Measurements from ENCODE around the gene FRMD4A.

FRMD4A gene

DNA sequence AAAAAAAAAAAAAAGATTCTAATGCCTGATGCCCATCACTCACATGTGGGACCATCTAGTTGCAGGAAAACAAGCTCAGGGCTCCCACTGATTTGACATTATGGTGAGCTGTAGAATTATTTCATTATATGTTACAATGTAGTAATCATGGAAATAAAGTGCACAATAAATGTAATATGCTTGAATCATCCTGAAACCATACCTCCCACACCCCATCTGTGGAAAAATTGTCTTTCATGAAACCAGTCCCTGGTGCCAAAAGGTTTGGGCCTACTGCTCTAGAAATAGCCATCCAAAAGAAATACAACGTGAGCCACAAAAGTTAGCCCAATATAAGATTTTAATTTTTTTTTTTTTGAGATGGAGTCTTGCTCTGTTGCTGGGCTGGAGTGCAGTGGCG lies 478.8 kb downstream of the FRMD4A start:
- no peak for TF ChIP-seq POLR2AphosphoS5 (IDR thresholded peaks at IDR 0.05; ENCODE audit: low read depth)
- no peak for TF ChIP-seq CTCF (IDR thresholded peaks at IDR 0.05; ENCODE audit: insufficient read depth, low read length)
- TF ChIP-seq, protein P1, sequence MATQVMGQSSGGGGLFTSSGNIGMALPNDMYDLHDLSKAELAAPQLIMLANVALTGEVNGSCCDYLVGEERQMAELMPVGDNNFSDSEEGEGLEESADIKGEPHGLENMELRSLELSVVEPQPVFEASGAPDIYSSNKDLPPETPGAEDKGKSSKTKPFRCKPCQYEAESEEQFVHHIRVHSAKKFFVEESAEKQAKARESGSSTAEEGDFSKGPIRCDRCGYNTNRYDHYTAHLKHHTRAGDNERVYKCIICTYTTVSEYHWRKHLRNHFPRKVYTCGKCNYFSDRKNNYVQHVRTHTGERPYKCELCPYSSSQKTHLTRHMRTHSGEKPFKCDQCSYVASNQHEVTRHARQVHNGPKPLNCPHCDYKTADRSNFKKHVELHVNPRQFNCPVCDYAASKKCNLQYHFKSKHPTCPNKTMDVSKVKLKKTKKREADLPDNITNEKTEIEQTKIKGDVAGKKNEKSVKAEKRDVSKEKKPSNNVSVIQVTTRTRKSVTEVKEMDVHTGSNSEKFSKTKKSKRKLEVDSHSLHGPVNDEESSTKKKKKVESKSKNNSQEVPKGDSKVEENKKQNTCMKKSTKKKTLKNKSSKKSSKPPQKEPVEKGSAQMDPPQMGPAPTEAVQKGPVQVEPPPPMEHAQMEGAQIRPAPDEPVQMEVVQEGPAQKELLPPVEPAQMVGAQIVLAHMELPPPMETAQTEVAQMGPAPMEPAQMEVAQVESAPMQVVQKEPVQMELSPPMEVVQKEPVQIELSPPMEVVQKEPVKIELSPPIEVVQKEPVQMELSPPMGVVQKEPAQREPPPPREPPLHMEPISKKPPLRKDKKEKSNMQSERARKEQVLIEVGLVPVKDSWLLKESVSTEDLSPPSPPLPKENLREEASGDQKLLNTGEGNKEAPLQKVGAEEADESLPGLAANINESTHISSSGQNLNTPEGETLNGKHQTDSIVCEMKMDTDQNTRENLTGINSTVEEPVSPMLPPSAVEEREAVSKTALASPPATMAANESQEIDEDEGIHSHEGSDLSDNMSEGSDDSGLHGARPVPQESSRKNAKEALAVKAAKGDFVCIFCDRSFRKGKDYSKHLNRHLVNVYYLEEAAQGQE (IDR thresholded peaks at IDR 0.05; ENCODE audit: insufficient replicate concordance, low read depth) = no peak
- TF ChIP-seq SPI1 (IDR thresholded peaks at IDR 0.05; ENCODE audit: borderline replicate concordance, low read depth) = no peak
- no peak for TF ChIP-seq GABPA (IDR thresholded peaks at IDR 0.05; ENCODE audit: low read depth)
- no peak overlapping the region for H3K4me3 ChIP-seq (replicated peaks; ENCODE audit: insufficient read depth, low read length)
- no peak for DNase-seq (ENCODE audit: low read depth in 1 of 2, low spot score in 1 of 2)
- no peak overlapping the region for H3K27ac ChIP-seq (replicated peaks)
- no peaks in the 10 kb centered on the region for H3K27me3 ChIP-seq (ENCODE audit: insufficient read depth, poor library complexity, severe bottlenecking)

GRCh38 chr10:13848520-13849445 lies 481.9 kb downstream of the FRMD4A start:
- no peak for DNase-seq (ENCODE audit: low read depth in 1 of 2, low spot score in 1 of 2)
- H3K4me3 ChIP-seq (replicated peaks; ENCODE audit: insufficient read depth, low read length) = no peak overlapping the region
- TF ChIP-seq GABPA (IDR thresholded peaks at IDR 0.05; ENCODE audit: low read depth) (no peak), SPI1 (IDR thresholded peaks at IDR 0.05; ENCODE audit: borderline replicate concordance, low read depth) (no peak), CTCF (IDR thresholded peaks at IDR 0.05; ENCODE audit: insufficient read depth, low read length) (no peak), POLR2AphosphoS5 (IDR thresholded peaks at IDR 0.05; ENCODE audit: low read depth) (no peak)
- TF ChIP-seq, protein P1 (IDR thresholded peaks at IDR 0.05; ENCODE audit: insufficient replicate concordance, low read depth) = no peak
- no peak overlapping the region for H3K27ac ChIP-seq (replicated peaks)
- no peaks in the 10 kb centered on the region for H3K27me3 ChIP-seq (ENCODE audit: insufficient read depth, poor library complexity, severe bottlenecking)

GRCh38 chr10:13847201-13847631 lies 483.5 kb downstream of the FRMD4A start:
- no peak for TF ChIP-seq GABPA (IDR thresholded peaks at IDR 0.05; ENCODE audit: low read depth)
- TF ChIP-seq, protein P1 (IDR thresholded peaks at IDR 0.05; ENCODE audit: insufficient replicate concordance, low read depth) = no peak
- TF ChIP-seq POLR2AphosphoS5 (IDR thresholded peaks at IDR 0.05; ENCODE audit: low read depth) = no peak
- TF ChIP-seq SPI1 (IDR thresholded peaks at IDR 0.05; ENCODE audit: borderline replicate concordance, low read depth) = no peak
- no peak for TF ChIP-seq CTCF (IDR thresholded peaks at IDR 0.05; ENCODE audit: insufficient read depth, low read length)
- Histone ChIP-seq H3K4me3 (replicated peaks; ENCODE audit: insufficient read depth, low read length) (no peak overlapping the region), H3K27me3 (ENCODE audit: insufficient read depth, poor library complexity, severe bottlenecking) (no peaks in the 10 kb centered on the region), H3K27ac (replicated peaks) (no peak overlapping the region)
- DNase-seq (ENCODE audit: low read depth in 1 of 2, low spot score in 1 of 2) = no peak

Measured in HL-60 (cell line).